ENCODE data around the gene TIMM23. TPM values are rescaled to one million over a fixed set of nuclear protein-coding genes. Genes with fewer than 3 reads are reported as not detected.

TIMM23 gene
- total and polyA plus RNA-seq, 2 of the 4 experiments (the other 2 are of a cell fraction) = 82.4 to 86.2 TPM

- ATAC-seq (ENCODE audit: low read depth) (no peak), DNase-seq (no peak)
- Histone ChIP-seq H3K23ac (ENCODE audit: low read depth, low read length) (no peak overlapping the region), H4K91ac (ENCODE audit: insufficient read depth, low read depth, low read length) (no peak overlapping the region), H3K36me3 (ENCODE audit: control insufficient read depth, insufficient read depth, low read length) (no peaks in the 10 kb centered on the region), H3K27me3 (ENCODE audit: control insufficient read depth, insufficient read depth, low read length) (peaks cover 23% of the 10 kb centered on the region), H3K56ac (ENCODE audit: extremely low read depth, insufficient read depth, low read length) (no peak overlapping the region), H3K4ac (ENCODE audit: low read depth, low read length) (no peak overlapping the region), H2BK120ac (ENCODE audit: low read depth, low read length) (no peak overlapping the region), H3K9me3 (ENCODE audit: control insufficient read depth, insufficient read depth, low read length) (no peaks in the 10 kb centered on the region), H4K8ac (ENCODE audit: low read depth in 2 of 2, low read length in 2 of 2) (no peak overlapping the region), H3K9me1 (ENCODE audit: insufficient read depth, low read length) (no peaks in the 10 kb centered on the region), H4K5ac (ENCODE audit: low read depth, low read length) (no peak overlapping the region), H3K18ac (ENCODE audit: low read depth, low read length) (no peak overlapping the region), H3K27ac (ENCODE audit: insufficient read depth, low read length) (no peak overlapping the region), H2BK15ac (ENCODE audit: low read depth, low read length) (no peak overlapping the region), H2BK5ac (ENCODE audit: low read depth, low read length, poor library complexity, severe bottlenecking) (no peak overlapping the region), H3K4me1 (ENCODE audit: control insufficient read depth, insufficient read depth, low read length) (no peaks in the 10 kb centered on the region), H3K79me1 (ENCODE audit: low read depth in 1 of 2, low read length in 2 of 2) (no peaks in the 10 kb centered on the region), H2AK5ac (ENCODE audit: low read depth, low read length) (no peak overlapping the region), H3K14ac (replicated peaks; ENCODE audit: low read depth, low read length) (no peak overlapping the region), H2BK20ac (ENCODE audit: low read depth, low read length) (no peak overlapping the region), H3K4me3 (ENCODE audit: insufficient read depth, low read depth, low read length) (no peak overlapping the region), H3K9ac (ENCODE audit: low read depth, low read length) (no peak overlapping the region), H2AFZ (replicated peaks; ENCODE audit: low read length, poor library complexity) (no peak overlapping the region), H4K20me1 (ENCODE audit: insufficient read depth, low read length) (no peaks in the 10 kb centered on the region), H3K4me2 (ENCODE audit: low read depth, low read length) (no peak overlapping the region), H2AK9ac (replicated peaks; ENCODE audit: low read depth, low read length, poor library complexity) (no peak overlapping the region)
- TF ChIP-seq FOS (IDR thresholded peaks at IDR 0.05; ENCODE audit: low read depth, low read length) (no peak), MAZ (IDR thresholded peaks at IDR 0.05; ENCODE audit: borderline replicate concordance, low read depth, low read length) (no peak), RAD21 (IDR thresholded peaks at IDR 0.05; ENCODE audit: low read length) (no peak), CEBPB (IDR thresholded peaks at IDR 0.05; ENCODE audit: low read depth, low read length) (no peak), NFE2L2 (IDR thresholded peaks at IDR 0.05; ENCODE audit: low read depth, low read length) (no peak), ELK1 (IDR thresholded peaks at IDR 0.05; ENCODE audit: borderline replicate concordance, low read depth, low read length) (no peak)
- TF ChIP-seq, protein P1, sequence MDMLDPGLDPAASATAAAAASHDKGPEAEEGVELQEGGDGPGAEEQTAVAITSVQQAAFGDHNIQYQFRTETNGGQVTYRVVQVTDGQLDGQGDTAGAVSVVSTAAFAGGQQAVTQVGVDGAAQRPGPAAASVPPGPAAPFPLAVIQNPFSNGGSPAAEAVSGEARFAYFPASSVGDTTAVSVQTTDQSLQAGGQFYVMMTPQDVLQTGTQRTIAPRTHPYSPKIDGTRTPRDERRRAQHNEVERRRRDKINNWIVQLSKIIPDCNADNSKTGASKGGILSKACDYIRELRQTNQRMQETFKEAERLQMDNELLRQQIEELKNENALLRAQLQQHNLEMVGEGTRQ (IDR thresholded peaks at IDR 0.05; ENCODE audit: low read depth, low read length) = no peak
- 0% methylated on average over 1 of the region's 4 CpGs; no CpG with 5 or more reads in 1 of the 2 experiments for WGBS, 2 experiments (ENCODE audit: extremely low coverage in 2 of 2, insufficient read length in 1 of 2)
- ChIA-PET POLR2A (ENCODE audit: unreplicated experiment) (no interaction called here), CTCF (no interaction called here)
- in situ Hi-C loops (cut with MboI; ENCODE audit: low sequenced_read_pairs) (no loop called here), intact Hi-C loops (cut with micrococcal nuclease) (no loop called here), dilution Hi-C loops (cut with HindIII; ENCODE audit: low sequenced_read_pairs, unreplicated experiment) (no loop called here)
- BruUV-seq (replicated peaks) = no TSS peak
Observed at GRCh38 chr10:46042527-46042926, 70.2 kb downstream of the TIMM23 start.
